Erythroblast (primary cell): Measurements from ENCODE around the gene FOLR2.

Source experiments
- GATA1 ChIP-seq: IDR thresholded peaks from 2 replicates; pipeline ENCODE4 v1.6.1; 2011; ENCODE audit warnings: low read depth, mild to moderate bottlenecking, control low read depth, low read length, moderate library complexity
- POLR2A ChIP-seq: IDR thresholded peaks from 2 replicates; pipeline ENCODE4 v1.6.1; 2011; ENCODE audit warnings: mild to moderate bottlenecking, low read length

- TF ChIP-seq POLR2A, result no peak
- TF ChIP-seq GATA1, result no peak
Observed at GRCh38 chr11:72244361-72245262, 28.0 kb downstream of the FOLR2 start.
